Ammon's horn (tissue), 1 donor: Measurements from ENCODE around the gene SKP1.

ENCODE experiments used
- DNase-seq: peaks from one replicate; pipeline ENCODE4 v3.0.0-alpha.2; 2016; ENCODE audit warnings: low spot score

Gene SKP1

GRCh38 chr5:134177369-134178095 lies 782 bp upstream of the SKP1 start:
- DNase-seq: peak; percentile 24

- peak; percentile 16 for DNase-seq
These were observed 734 bp downstream of the SKP1 start for GRCh38 chr5:134175921-134176510.

DNA sequence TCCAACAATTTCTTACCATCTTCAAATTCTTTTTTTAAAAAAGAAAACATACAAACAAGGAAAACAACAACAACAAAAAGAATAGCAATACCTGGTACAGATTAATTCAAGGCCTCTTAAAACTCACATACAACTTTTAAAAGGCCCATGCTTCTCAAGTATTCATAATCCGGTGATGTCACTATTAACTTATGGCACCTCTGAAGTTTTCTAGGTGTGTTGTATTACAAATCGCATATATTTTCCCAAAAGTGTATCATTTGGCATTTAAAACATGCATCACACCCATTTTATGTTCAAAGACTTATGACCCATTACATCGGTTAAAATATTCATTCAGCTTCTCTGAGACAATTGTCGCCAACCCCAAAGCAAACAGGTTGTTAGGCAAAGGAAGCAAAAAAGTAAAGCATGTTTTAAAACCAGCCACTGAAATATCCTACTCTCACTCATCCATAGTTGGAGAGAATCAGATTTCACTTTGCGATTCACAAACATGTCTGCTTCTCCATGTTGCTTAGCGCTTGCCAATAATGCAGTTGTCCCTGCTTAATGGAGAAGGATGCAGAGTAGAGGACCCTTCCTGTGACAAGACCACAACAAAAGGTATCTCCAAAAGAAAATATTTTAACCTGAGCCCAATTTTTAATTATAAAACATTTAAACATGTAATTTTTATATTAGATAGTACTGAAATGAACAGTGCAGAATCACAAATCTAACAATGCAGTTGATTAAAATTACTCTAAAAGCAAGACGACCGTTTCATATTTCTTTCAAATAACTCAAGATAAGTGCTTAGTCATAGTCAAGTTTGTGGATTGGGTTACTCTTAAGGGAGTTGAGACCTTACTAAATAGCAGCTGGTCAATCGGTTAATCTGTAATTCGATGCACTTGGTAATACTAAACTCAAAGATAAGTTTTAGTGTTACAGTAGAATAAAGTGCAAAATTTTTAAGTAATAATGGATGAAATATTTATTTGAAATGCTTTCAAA lies 1.6 kb downstream of the SKP1 start:
- no peak for DNase-seq

GRCh38 chr5:134171972-134172371 lies 4.8 kb downstream of the SKP1 start:
- DNase-seq: no peak

GRCh38 chr5:134162592-134162991 lies 14.2 kb downstream of the SKP1 start:
- no peak for DNase-seq

- no peak for DNase-seq
These were observed 15.0 kb downstream of the SKP1 start for GRCh38 chr5:134161513-134162395.

- DNase-seq: no peak
These were observed 23.1 kb downstream of the SKP1 start for GRCh38 chr5:134153657-134154056.

GRCh38 chr5:134153241-134153640 lies 23.5 kb downstream of the SKP1 start:
- DNase-seq: no peak

DNA sequence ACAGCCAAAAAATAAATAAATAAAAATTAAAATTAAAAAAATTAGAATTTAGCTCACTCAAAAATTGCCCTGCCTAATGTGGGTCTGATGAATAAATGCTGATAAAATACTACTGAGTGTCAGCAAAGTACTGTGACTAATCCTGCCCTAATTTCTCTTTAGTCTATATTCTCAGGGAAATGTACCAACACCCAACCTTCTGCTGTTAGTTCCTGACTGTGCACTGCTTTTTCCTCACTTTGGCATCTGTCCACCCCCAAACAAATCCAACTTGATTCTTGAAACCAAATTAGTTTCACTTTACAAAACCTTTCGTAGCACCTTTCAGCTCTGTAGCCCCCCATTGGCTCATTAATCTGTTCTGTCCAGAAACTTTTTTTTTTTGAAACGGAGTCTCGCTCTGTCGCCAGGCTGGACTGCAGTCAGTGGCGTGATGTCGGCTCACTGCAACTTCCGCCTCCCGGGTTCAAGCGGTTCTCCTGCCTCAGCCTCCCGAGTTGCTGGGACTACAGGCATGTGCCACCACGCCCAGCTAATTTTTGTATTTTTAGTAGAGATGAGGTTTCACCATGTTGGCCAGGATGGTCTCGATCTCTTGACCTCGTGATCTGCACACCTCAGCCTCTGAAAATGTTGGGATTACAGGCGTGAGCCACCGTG lies 24.4 kb downstream of the SKP1 start:
- peak; percentile 50 for DNase-seq

DNA sequence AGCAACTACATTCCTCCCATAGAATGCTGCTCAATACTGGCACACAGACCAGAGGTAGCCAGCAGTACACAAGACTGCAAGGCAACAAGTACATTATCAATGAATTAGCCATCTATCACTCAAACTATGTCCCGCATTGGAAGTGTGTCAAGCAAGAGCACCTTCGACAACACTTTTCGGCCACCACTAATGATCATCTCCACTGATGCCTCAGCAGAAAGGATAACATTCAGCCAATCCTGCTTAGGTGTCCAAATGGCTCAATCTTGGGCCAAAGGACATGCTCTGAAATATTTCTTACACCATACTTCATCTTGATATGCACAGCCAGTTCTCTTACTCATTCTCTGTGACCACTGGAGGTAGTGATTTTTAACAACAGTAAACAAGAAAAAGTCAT lies 25.0 kb downstream of the SKP1 start:
- no peak for DNase-seq

DNA sequence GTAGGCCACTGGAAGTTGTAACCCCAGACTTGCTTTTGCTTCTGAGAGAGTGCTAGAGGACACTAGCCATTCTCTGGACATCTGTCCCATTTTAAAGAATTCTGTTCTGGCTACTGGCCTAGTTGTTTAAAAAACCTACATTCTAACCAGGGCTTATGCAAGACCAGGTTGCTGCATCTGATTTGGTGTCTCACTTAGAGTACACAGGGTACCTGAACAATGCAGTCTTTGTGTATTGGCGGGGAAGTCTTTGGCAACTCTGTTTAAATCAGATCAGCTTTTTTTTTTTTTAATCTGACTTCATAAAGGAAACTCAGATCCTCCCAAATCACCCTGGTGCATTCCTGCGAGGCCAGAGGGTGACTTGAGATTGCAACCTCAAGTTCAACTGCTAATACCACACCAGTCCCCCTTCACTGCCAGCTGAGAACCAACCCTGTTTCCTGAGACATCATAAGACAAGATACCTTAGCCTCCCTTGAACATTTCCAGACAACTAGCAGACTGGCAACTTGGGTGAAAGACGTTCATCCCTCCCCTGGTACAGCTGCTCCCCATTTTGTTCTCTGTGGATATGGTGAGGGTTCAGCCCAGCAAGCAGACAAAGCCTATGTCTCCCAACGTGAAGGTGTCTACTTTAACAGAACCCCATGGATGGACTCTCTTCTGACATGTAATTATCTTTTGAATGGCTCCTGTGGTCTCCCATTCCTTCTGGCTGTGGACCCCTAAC lies 27.0 kb downstream of the SKP1 start:
- peak; percentile 50 for DNase-seq

DNA sequence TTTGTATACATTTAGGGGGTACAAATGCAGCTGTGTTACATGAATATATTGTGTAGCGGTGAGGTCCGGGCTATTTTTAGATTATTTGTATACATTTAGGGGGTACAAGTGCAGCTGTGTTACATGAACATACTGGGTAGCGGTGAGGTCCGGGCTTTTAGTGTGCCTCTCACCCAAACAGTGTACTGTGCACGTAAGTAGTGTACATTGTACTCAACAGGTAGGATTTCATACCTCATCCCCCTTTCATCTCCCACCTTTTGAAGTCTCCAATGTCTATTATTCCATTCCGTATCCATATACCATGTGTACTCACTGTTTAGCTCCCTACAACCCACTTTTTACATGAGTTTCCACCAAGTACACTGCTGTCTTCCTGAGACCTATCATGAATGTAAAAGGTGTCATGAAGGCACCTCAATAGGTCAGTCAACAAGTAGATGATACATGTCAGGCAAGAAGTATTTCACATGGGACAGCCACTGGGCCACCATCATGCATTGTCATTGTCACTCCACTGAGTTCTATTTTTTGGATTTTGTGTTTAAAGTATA lies 27.7 kb downstream of the SKP1 start:
- DNase-seq: no peak

DNA sequence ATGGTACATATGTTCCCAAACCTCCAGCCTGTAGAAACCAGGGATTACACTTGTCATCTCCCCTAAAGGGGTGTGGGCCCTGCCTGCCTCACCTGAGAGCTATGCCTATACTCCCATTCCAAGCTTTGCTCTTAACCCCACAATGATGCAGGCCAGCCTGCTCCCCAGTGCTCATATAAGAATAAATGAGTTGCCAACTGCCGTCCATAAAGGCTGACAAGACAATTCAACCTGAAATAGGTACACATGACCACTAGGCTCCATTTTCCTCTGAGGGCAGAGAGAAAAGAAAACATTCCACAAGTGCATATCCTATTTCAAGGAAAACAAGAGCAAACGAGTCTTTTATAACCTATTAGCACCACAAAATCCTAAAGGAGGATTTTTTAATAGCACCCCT lies 28.4 kb downstream of the SKP1 start:
- DNase-seq: no peak

- peak; percentile 35 for DNase-seq
These were observed 29.9 kb downstream of the SKP1 start for GRCh38 chr5:134146651-134147518.

DNA sequence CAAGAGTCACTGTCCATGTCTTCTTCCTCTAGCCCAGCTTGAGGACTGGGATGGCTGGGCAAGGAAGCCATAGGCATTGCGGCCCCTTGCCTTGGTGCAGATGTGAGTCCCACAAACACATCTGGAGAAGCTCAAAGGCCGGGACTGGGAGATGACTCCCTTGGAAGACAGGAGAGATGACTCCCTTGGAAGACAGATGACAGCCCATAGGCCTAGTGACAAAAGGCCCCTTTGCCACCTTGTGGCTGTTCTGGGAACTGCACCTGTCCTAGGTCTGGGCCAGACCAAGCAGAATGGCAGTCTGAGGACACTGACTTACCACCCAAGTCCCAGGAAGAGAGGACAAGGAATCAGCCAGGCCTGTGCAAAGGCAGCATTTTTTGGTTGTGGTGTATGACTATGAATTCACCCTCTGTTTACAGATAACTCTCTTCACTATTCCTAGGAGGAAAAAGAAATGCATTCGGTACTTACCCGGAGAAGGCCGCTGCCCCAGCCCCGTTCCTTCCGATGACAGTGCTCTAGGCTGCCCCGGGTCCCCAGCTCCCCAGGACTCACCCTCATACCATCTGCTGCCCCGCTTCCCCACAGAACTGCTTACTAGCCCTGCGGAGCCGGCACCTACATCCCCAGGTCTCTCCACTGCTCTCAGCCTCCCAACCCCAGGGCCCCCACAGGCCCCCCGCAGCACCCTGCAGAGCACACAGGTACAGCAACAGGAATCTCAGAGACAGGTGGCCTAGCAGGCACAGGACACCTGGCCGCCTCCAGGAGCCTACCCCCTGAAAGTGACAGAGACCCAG lies 30.8 kb downstream of the SKP1 start:
- DNase-seq: peak; percentile 84

GRCh38 chr5:134145041-134145757 lies 31.6 kb downstream of the SKP1 start:
- no peak for DNase-seq
